Measurements from ENCODE around the gene GFAP. TPM values are rescaled to one million over a fixed set of nuclear protein-coding genes. Genes with fewer than 3 reads are reported as not detected.

The GFAP gene
- total RNA-seq, 2 donors from 2014 or later: 0.35 TPM; not detected in 1

- TF ChIP-seq CTCF (conservative IDR thresholded peaks at IDR 0.05): no peak
- H3K36me3 Mint-ChIP-seq (ENCODE audit: low read depth): peaks cover 73% of the 10 kb centered on the region
- Histone ChIP-seq H3K9me3 (ENCODE audit: control insufficient read depth, low read length) (no peaks in the 10 kb centered on the region), H3K27me3 (ENCODE audit: control insufficient read depth, insufficient read depth, low read length, poor library complexity, severe bottlenecking) (no peaks in the 10 kb centered on the region), H3K9ac (ENCODE audit: extremely low read depth, low read length, poor library complexity, severe bottlenecking) (no peak overlapping the region), H3K4me3 (ENCODE audit: low read length) (no peak overlapping the region), H3K36me3 (ENCODE audit: control insufficient read depth, insufficient read depth, low read length) (peaks cover 80% of the 10 kb centered on the region), H3K4me1 (ENCODE audit: control insufficient read depth, insufficient read depth, low read length) (peaks cover 3% of the 10 kb centered on the region), H3K27ac (ENCODE audit: low read depth, low read length) (no peak overlapping the region)
- no peaks in the 10 kb centered on the region for H3K9me3 Mint-ChIP-seq
- no peaks in the 10 kb centered on the region for H3K4me1 Mint-ChIP-seq
- WGBS, 2 experiments (ENCODE audit: insufficient coverage in 1 of 2, insufficient read length in 1 of 2): 95 to 96% methylated on average over 9 of the region's 9 CpGs
- no peak overlapping the region for H3K27ac Mint-ChIP-seq
- H3K4me3 Mint-ChIP-seq: no peak overlapping the region
- no peak for DNase-seq
- no peaks in the 10 kb centered on the region for H3K27me3 Mint-ChIP-seq (ENCODE audit: insufficient read depth)
Observed at GRCh38 chr17:44872131-44872768, 43.0 kb downstream of the GFAP start.

DNA sequence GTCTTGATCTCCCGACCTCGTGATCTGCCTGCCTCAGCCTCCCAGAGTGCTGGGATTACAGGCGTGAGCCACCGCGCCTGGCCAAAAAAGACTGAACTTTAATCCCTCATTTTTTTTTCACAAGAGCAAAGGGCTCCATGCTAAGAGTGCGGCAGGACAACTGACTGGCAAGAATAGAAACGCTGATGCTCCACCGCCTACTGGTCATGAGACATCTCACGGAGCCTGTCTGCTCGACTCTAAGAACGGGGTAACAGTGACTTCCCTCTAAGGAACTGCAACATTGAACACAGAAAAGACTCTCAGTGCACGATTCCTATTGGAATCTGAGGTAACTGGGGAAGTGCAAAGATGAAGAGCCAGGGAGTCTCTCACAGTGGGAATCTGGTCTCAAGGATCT is 43.7 kb downstream of the GFAP start:
- peaks cover 3% of the 10 kb centered on the region for H3K4me1 ChIP-seq (ENCODE audit: control insufficient read depth, insufficient read depth, low read length)

DNA sequence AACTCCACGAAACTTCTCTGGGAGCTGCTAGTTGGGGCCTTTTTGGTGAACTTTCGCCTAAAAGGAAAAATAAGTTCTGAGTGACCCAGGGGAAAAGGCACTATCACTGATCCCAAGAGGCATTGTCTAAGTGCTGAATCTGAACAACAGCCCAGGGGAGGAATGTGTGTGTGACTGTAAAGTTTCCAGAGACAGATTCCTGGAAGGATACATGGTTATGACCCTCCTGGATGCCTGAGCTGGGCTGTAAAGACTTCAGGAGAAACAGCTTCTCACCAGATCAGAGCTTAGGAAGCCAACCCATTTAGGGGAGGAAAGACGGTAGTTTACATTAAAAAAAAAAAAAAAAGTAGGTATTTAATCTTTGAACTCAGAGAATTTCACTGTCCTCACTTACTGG is 47.5 kb downstream of the GFAP start:
- Histone ChIP-seq H3K4me3 (ENCODE audit: low read length) (no peak overlapping the region), H3K9me3 (ENCODE audit: control insufficient read depth, low read length) (no peaks in the 10 kb centered on the region), H3K36me3 (ENCODE audit: control insufficient read depth, insufficient read depth, low read length) (peaks cover 76% of the 10 kb centered on the region), H3K27ac (ENCODE audit: low read depth, low read length) (no peak overlapping the region), H3K4me1 (ENCODE audit: control insufficient read depth, insufficient read depth, low read length) (peaks cover 3% of the 10 kb centered on the region), H3K9ac (ENCODE audit: extremely low read depth, low read length, poor library complexity, severe bottlenecking) (no peak overlapping the region), H3K27me3 (ENCODE audit: control insufficient read depth, insufficient read depth, low read length, poor library complexity, severe bottlenecking) (no peaks in the 10 kb centered on the region)
- no peak overlapping the region for H3K4me3 Mint-ChIP-seq
- H3K36me3 Mint-ChIP-seq (ENCODE audit: low read depth): peaks cover 73% of the 10 kb centered on the region
- peak overlapping the region; percentile 61 for H3K27ac Mint-ChIP-seq
- H3K4me1 Mint-ChIP-seq: no peaks in the 10 kb centered on the region
- TF ChIP-seq CTCF (conservative IDR thresholded peaks at IDR 0.05): no peak
- WGBS, 2 experiments (ENCODE audit: insufficient coverage in 1 of 2, insufficient read length in 1 of 2): 79 to 93% methylated on average over 2 to 3 of the region's 3 CpGs
- H3K27me3 Mint-ChIP-seq (ENCODE audit: insufficient read depth): no peaks in the 10 kb centered on the region
- no peak for DNase-seq
- no peaks in the 10 kb centered on the region for H3K9me3 Mint-ChIP-seq

More for the DNA sequence above, 43.7 kb downstream of the GFAP start:
- H3K27ac ChIP-seq (ENCODE audit: low read depth, low read length): no peak overlapping the region
- no peak overlapping the region for H3K4me3 ChIP-seq (ENCODE audit: low read length)
- H3K27me3 ChIP-seq (ENCODE audit: control insufficient read depth, insufficient read depth, low read length, poor library complexity, severe bottlenecking): no peaks in the 10 kb centered on the region
- Mint-ChIP-seq H3K27me3 (ENCODE audit: insufficient read depth) (no peaks in the 10 kb centered on the region), H3K36me3 (ENCODE audit: low read depth) (peaks cover 72% of the 10 kb centered on the region), H3K4me1 (no peaks in the 10 kb centered on the region), H3K4me3 (no peak overlapping the region), H3K27ac (no peak overlapping the region), H3K9me3 (no peaks in the 10 kb centered on the region)
- no peak for TF ChIP-seq CTCF (conservative IDR thresholded peaks at IDR 0.05)
- H3K36me3 ChIP-seq (ENCODE audit: control insufficient read depth, insufficient read depth, low read length): peaks cover 81% of the 10 kb centered on the region
- H3K9ac ChIP-seq (ENCODE audit: extremely low read depth, low read length, poor library complexity, severe bottlenecking): no peak overlapping the region
- WGBS, 2 experiments (ENCODE audit: insufficient coverage in 1 of 2, insufficient read length in 1 of 2): 94 to 98% methylated on average over 12 of the region's 12 CpGs
- DNase-seq: no peak
- no peaks in the 10 kb centered on the region for H3K9me3 ChIP-seq (ENCODE audit: control insufficient read depth, low read length)
